WERI-Rb-1 (cell line): ENCODE measurements around the gene SNTA1.
"Not testable (repeated sequence)": the region's sequence is repeated elsewhere in the genome, so short reads cannot be mapped to it uniquely, and the experiment has no call there.

Experiments
- DNase-seq: peaks from one replicate; pipeline ENCODE4 v3.0.0-alpha.2; 2020
- H3K27ac ChIP-seq: fragments of 250-450 bp; sonication (Bioruptor Pico); 2 replicates; pipeline ENCODE4 v1.5.1; 2020; ENCODE audit warnings: mild to moderate bottlenecking, moderate library complexity
- H3K27me3 ChIP-seq: fragments of 250-450 bp; sonication (Bioruptor Pico); 2 replicates; pipeline ENCODE4 v1.5.1; 2021; ENCODE audit warnings: mild to moderate bottlenecking, low read depth, moderate library complexity; ENCODE audit not compliant: insufficient read depth, severe bottlenecking
- H3K36me3 ChIP-seq: fragments of 250-450 bp; sonication (Bioruptor Pico); 2 replicates; pipeline ENCODE4 v1.5.1; 2020; ENCODE audit warnings: mild to moderate bottlenecking, moderate library complexity
- H3K4me3 ChIP-seq: 2 replicates; pipeline ENCODE4 v1.5.1; 2011; ENCODE audit warnings: low read depth, mild to moderate bottlenecking, control low read depth, low read length
- H3K9me3 ChIP-seq: fragments of 250-450 bp; sonication (Bioruptor Pico); 2 replicates; pipeline ENCODE4 v1.5.1; 2021; ENCODE audit warnings: mild to moderate bottlenecking, moderate library complexity; ENCODE audit not compliant: severe bottlenecking
- CTCF ChIP-seq: IDR thresholded peaks from 2 replicates; pipeline ENCODE4 v1.5.1; 2011; ENCODE audit warnings: low read depth, mild to moderate bottlenecking, control low read depth, inconsistent platforms, low read length

SNTA1 gene

DNA sequence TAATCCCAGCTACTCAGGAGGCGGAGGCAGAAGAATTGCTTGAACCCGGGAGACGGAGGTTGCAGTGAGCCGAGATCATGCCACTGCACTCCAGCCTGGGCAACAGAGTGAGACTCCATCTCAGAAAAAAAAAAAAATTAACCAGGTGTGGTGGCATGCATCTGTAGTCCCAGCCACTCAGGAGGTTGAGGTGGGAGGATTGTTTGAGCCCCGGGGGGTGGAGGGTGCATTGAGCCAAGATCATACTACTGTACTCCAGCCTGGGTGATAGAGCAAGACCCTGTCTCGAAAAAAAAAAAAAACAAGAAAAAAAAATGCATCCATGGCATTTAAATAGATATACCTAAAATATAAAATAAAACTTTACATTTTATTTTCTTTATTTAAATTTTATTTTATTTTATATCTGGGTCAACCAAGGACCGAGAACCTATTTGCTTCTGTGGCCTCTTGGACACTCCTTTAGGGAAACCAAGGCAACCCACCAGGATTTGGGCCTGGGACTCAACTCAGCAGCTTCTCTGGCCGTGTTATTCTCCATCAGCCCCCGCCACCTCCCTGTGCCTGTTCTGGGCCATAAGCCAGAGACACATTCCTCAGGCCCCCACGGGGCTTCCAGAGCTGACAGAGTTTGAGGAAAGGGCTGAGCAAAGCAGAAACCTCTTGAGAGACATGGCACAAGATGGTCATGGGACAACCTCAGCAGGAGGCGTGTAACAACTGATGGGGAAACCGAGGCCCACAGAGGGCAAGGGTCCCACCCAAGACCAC lies 6.2 kb downstream of the SNTA1 start:
- no peaks in the 10 kb centered on the region; the same call in 1 of the 2 replicates for H3K36me3 ChIP-seq
- H3K4me3 ChIP-seq: no peak overlapping the region
- no peak overlapping the region for H3K27ac ChIP-seq
- no peak for DNase-seq
- TF ChIP-seq CTCF: no peak
- H3K27me3 ChIP-seq: no peaks in the 10 kb centered on the region
- H3K9me3 ChIP-seq: no peaks in the 10 kb centered on the region

DNA sequence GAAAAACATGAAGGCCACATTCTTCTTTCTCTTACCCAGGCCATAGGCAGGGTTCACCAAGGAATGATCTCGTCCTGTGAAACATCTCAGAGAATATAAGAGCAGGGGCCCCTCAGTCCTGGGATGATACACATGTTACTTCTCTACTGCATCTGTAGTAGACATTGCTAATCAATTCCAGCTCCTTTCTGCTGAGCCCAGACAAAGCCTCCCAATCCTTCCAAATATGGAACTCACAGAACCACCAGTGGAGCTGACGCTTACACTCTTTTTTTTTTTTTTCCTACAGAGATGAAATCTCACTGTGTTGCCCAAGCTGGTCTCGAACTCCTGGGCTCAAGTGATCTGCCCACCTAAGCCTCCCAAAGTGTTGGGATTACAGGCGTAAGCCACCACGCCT lies 9.1 kb downstream of the SNTA1 start:
- Histone ChIP-seq H3K27me3 (no peaks in the 10 kb centered on the region), H3K9me3 (no peaks in the 10 kb centered on the region), H3K4me3 (no peak overlapping the region), H3K36me3 (no peaks in the 10 kb centered on the region; the same call in 1 of the 2 replicates), H3K27ac (no peak overlapping the region)
- TF ChIP-seq CTCF: no peak
- no peak for DNase-seq

DNA sequence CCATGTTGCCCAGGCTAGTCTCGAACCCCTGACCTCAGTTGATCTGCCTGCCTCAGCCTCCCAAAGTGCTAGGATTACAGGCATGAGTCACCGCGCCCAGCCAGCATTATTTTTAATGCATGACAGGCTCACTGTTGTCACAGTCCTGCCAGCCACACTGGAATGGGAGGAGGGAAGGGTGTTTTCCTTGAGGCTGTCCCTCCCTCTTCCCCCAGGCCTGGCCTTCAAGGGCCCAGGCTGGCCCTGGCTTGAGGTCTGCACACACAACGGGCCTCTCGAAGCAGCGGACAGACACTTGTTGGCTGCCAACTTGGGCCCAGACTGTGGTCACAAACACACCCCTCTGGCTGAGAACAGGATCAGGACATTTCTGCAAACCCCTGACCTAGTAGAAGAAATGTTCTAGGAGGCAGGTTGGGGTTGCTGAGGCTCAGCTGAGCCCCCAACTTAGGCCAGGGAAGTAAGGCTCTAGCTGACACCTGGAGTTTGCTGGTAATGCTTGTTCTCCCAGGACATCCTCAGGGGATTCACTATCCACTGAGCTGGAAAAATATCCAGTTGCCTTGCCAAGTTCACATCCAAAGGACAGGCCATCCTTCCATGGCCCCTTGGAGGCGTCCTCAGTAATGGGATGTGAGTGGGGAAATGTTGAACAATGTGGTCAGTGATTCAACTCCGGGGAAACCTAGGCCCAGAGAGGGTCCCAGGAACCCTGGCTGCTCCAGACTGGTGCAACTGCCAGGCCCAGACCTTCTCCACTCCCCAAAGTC lies 9.9 kb downstream of the SNTA1 start:
- Histone ChIP-seq H3K27me3 (no peaks in the 10 kb centered on the region), H3K9me3 (no peaks in the 10 kb centered on the region), H3K27ac (no peak overlapping the region), H3K4me3 (no peak overlapping the region), H3K36me3 (no peaks in the 10 kb centered on the region; the same call in 1 of the 2 replicates)
- TF ChIP-seq CTCF: no peak
- DNase-seq: no peak

GRCh38 chr20:33431797-33432381 lies 11.7 kb downstream of the SNTA1 start:
- H3K27ac ChIP-seq: no peak overlapping the region
- H3K36me3 ChIP-seq: no peaks in the 10 kb centered on the region; the same call in 1 of the 2 replicates
- H3K27me3 ChIP-seq: no peaks in the 10 kb centered on the region
- H3K9me3 ChIP-seq: no peaks in the 10 kb centered on the region
- H3K4me3 ChIP-seq: no peak overlapping the region
- no peak for TF ChIP-seq CTCF
- DNase-seq: no peak

GRCh38 chr20:33423875-33424274 lies 19.7 kb downstream of the SNTA1 start:
- not testable (repeated sequence) for H3K36me3 ChIP-seq, DNase-seq, H3K27ac ChIP-seq, H3K4me3 ChIP-seq, H3K9me3 ChIP-seq, H3K27me3 ChIP-seq
